Stomach (tissue), 4 donors: ENCODE measurements around the gene CCL22.
"Not testable (repeated sequence)": the region's sequence is repeated elsewhere in the genome, so short reads cannot be mapped to it uniquely, and the experiment has no call there.

Experiments used
- CTCF ChIP-seq, 7 experiments: fragments of 450-650 bp in 4 of 7; fragments of 200-600 bp in 3 of 7; sonication (generic) in 3 of 7; IDR thresholded peaks; one replicate each; pipeline ENCODE4 v1.5.1; 2016 to 2019; ENCODE audit warnings: antibody characterized with exemption in 7 of 7, control low read depth in 2 of 7, mild to moderate bottlenecking in 1 of 7
- POLR2A ChIP-seq, 4 donors: fragments of 450-650 bp; IDR thresholded peaks; one replicate each; pipeline ENCODE4 v1.6.1; 2016; ENCODE audit warnings: antibody characterized with exemption in 4 of 4, control low read depth in 2 of 4, mild to moderate bottlenecking in 1 of 4, moderate library complexity in 1 of 4

GRCh38 chr16:57397493-57397892 lies 38.9 kb downstream of the CCL22 start:
- not testable (repeated sequence) for TF ChIP-seq CTCF, POLR2A (IDR thresholded peaks at IDR 0.05)
